Neural progenitor cell (in vitro differentiated cells): ENCODE results near the gene MRPL27.

Source experiments
- EZH2 ChIP-seq: fragments of 200-600 bp; sonication (generic); IDR thresholded peaks from 2 replicates; pipeline ENCODE4 v1.6.1; 2017; ENCODE audit warnings: antibody characterized with exemption, mild to moderate bottlenecking, moderate library complexity
- TF ChIP-seq, protein P1 (sequence below): fragments of 200-600 bp; sonication (generic); IDR thresholded peaks from 2 replicates; pipeline ENCODE4 v1.5.1; 2017; ENCODE audit warnings: antibody characterized with exemption, mild to moderate bottlenecking

DNA sequence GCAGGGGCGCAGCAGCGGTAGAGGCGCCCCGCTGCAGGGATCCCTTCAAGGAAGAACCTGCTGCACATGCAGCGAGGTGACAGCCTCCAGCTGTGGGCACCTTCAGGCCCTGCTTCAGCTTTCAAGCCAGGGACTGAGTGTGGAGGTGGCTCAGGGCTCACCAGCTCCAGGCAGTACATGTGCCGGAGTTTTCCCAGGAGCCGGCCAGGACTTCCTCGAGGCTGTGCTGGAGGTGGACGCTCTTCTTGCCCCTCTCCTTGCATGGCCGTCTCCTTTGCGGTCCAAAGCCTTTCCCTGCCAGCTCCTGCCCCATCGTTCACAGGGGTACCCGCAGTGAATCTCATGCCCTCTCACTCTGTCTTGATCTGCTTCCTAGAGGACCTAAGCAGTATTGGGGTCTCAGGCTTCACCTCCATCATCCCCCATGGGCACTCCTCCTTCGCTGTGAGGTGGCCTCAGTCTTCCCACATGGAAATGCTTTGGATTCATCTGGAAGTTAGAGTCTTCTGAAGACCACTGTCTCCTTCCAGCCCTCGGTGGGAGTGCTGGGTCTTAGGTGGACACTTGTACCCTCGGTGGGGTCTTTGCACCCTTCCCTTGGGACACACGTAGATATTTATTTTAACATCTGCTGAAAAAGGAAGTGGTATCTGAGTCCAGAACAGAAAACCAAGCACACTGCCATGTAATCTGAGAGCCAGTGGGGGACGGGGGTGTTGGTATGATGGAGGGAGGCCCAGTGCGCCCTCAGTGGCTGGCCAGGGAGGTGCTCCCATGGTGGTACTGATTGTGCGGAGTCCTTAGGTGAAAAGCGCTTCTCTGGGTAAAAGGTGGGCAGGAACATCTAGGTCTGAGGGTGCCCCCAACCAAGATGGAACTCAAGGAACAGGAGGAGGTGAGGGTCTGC lies 20.0 kb downstream of the MRPL27 start:
- TF ChIP-seq, protein P1, sequence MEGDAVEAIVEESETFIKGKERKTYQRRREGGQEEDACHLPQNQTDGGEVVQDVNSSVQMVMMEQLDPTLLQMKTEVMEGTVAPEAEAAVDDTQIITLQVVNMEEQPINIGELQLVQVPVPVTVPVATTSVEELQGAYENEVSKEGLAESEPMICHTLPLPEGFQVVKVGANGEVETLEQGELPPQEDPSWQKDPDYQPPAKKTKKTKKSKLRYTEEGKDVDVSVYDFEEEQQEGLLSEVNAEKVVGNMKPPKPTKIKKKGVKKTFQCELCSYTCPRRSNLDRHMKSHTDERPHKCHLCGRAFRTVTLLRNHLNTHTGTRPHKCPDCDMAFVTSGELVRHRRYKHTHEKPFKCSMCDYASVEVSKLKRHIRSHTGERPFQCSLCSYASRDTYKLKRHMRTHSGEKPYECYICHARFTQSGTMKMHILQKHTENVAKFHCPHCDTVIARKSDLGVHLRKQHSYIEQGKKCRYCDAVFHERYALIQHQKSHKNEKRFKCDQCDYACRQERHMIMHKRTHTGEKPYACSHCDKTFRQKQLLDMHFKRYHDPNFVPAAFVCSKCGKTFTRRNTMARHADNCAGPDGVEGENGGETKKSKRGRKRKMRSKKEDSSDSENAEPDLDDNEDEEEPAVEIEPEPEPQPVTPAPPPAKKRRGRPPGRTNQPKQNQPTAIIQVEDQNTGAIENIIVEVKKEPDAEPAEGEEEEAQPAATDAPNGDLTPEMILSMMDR, result no peak
- TF ChIP-seq EZH2, result no peak
